CD4-positive, CD25-positive, alpha-beta regulatory T cell (primary cell): Measurements from ENCODE around the gene ELOVL2. TPM values are rescaled to one million over a fixed set of nuclear protein-coding genes. Genes with fewer than 3 reads are reported as not detected.

Experiments
- ATAC-seq, 2 donors: fragments of 150-1000 bp; cut with Tn5 transposase; one replicate each; pipeline ENCODE4 v1.10.0; 2021; ENCODE audit warnings: low read depth in 2 of 2, moderate number of reproducible peaks in 2 of 2, moderate library complexity in 1 of 2
- DNase-seq, 3 donors: peaks; one replicate each; pipeline versions ENCODE4 v3.0.0 to v3.0.0-alpha.2; 2012 to 2022; ENCODE audit warnings: mixed read lengths in 1 of 3
- H3K27ac ChIP-seq: one replicate; pipeline ENCODE4 v1.7.0; 2013; ENCODE audit warnings: mild to moderate bottlenecking, low read length; ENCODE audit not compliant: insufficient read depth, poor library complexity, severe bottlenecking
- H3K27me3 ChIP-seq: one replicate; pipeline ENCODE4 v1.7.0; 2013; ENCODE audit warnings: low read length; ENCODE audit not compliant: control insufficient read depth, insufficient read depth
- H3K36me3 ChIP-seq: one replicate; pipeline ENCODE4 v1.7.0; 2013; ENCODE audit warnings: mild to moderate bottlenecking, low read length, moderate library complexity; ENCODE audit not compliant: control insufficient read depth, insufficient read depth
- H3K4me1 ChIP-seq: 2 replicates; pipeline ENCODE4 v1.7.0; 2013; ENCODE audit warnings: mild to moderate bottlenecking, low read length; ENCODE audit not compliant: insufficient read depth, control insufficient read depth, poor library complexity, severe bottlenecking
- H3K4me3 ChIP-seq: one replicate; pipeline ENCODE4 v1.7.0; 2013; ENCODE audit warnings: low read depth, mild to moderate bottlenecking, low read length, moderate library complexity
- H3K9me3 ChIP-seq, 2 experiments: 1 replicate in 1 of 2; 2 replicates in 1 of 2; pipeline ENCODE4 v1.7.0; 2013; ENCODE audit warnings: low read length in 2 of 2, mild to moderate bottlenecking in 1 of 2, moderate library complexity in 1 of 2; ENCODE audit not compliant: control insufficient read depth in 2 of 2
- H3K27ac Mint-ChIP-seq, 3 donors: one replicate each; pipeline ENCODE4 v1.8.0; 2020 to 2022; ENCODE audit warnings: mild to moderate bottlenecking in 3 of 3, mixed read lengths in 3 of 3, moderate library complexity in 2 of 3
- H3K27me3 Mint-ChIP-seq: one replicate; pipeline ENCODE4 v1.8.0; 2022; ENCODE audit warnings: mild to moderate bottlenecking, mixed read lengths
- H3K36me3 Mint-ChIP-seq: one replicate; pipeline ENCODE4 v1.8.0; 2020; ENCODE audit warnings: mixed read lengths
- H3K4me1 Mint-ChIP-seq, 4 donors: one replicate each; pipeline ENCODE4 v1.8.0; 2020 to 2022; ENCODE audit warnings: mixed read lengths in 4 of 4, mild to moderate bottlenecking in 1 of 4
- H3K4me3 Mint-ChIP-seq, 4 donors: one replicate each; pipeline ENCODE4 v1.8.0; 2020 to 2022; ENCODE audit warnings: mild to moderate bottlenecking in 4 of 4, mixed read lengths in 4 of 4, moderate library complexity in 3 of 4
- H3K9me3 Mint-ChIP-seq, 7 donors: one replicate each; pipeline ENCODE4 v1.8.0; 2020 to 2022; ENCODE audit warnings: mixed read lengths in 7 of 7, mild to moderate bottlenecking in 3 of 7, moderate library complexity in 2 of 7
- polyA plus RNA-seq, 4 donors: library from polyadenylated mRNA; unstranded; fragments of 300-500 nt; fragmentation: Illumina TruSeq; gene quantifications; one replicate each; pipeline ENCODE4 v1.2.3, GENCODE V29; 2021
- total RNA-seq: library from RNA; stranded (reverse); gene quantifications from one replicate; pipeline ENCODE4 v1.2.3, GENCODE V29; 2022

ELOVL2 gene
- total and polyA plus RNA-seq, 5 donors from 2014 or later, result not detected

GRCh38 chr6:11055127-11055627, 11.1 kb upstream of the ELOVL2 start:
- H3K36me3 Mint-ChIP-seq, result no peaks in the 10 kb centered on the region
- H3K4me1 Mint-ChIP-seq, result no peaks in the 10 kb centered on the region
- no peak overlapping the region for H3K4me3 Mint-ChIP-seq
- ATAC-seq (no peak), DNase-seq (no peak)
- peaks cover 29% of the 10 kb centered on the region for H3K27me3 Mint-ChIP-seq
- H3K27ac Mint-ChIP-seq, result no peak overlapping the region
- Histone ChIP-seq H3K27me3 (peaks cover 9% of the 10 kb centered on the region), H3K9me3 (no peaks in the 10 kb centered on the region), H3K4me1 (no peaks in the 10 kb centered on the region), H3K36me3 (no peaks in the 10 kb centered on the region), H3K27ac (no peak overlapping the region), H3K4me3 (no peak overlapping the region)
- peaks cover 0 to 2% (median 0%) of the 10 kb centered on the region in 7 donors for H3K9me3 Mint-ChIP-seq

- Mint-ChIP-seq H3K4me3 (no peak overlapping the region), H3K36me3 (no peaks in the 10 kb centered on the region), H3K4me1 (no peaks in the 10 kb centered on the region), H3K27me3 (peaks cover 27% of the 10 kb centered on the region), H3K27ac (no peak overlapping the region), H3K9me3 (peaks cover 0 to 2% (median 0%) of the 10 kb centered on the region in 7 donors)
- ATAC-seq, result no peak
- H3K27me3 ChIP-seq, result peaks cover 9% of the 10 kb centered on the region
- H3K4me1 ChIP-seq, result no peaks in the 10 kb centered on the region
- H3K27ac ChIP-seq, result no peak overlapping the region
- H3K36me3 ChIP-seq, result no peaks in the 10 kb centered on the region
- DNase-seq, result no peak
- H3K4me3 ChIP-seq, result no peak overlapping the region
- H3K9me3 ChIP-seq, result no peaks in the 10 kb centered on the region
These were observed 10.6 kb upstream of the ELOVL2 start for GRCh38 chr6:11054722-11055121.

GRCh38 chr6:11053307-11053706, 9.2 kb upstream of the ELOVL2 start:
- Mint-ChIP-seq H3K36me3 (no peaks in the 10 kb centered on the region), H3K9me3 (peaks cover 0 to 2% (median 0%) of the 10 kb centered on the region in 7 donors), H3K4me1 (no peaks in the 10 kb centered on the region), H3K27ac (no peak overlapping the region), H3K4me3 (no peak overlapping the region), H3K27me3 (peaks cover 32% of the 10 kb centered on the region)
- ATAC-seq (no peak), DNase-seq (no peak)
- Histone ChIP-seq H3K27me3 (peaks cover 18% of the 10 kb centered on the region), H3K4me3 (no peak overlapping the region), H3K9me3 (no peaks in the 10 kb centered on the region), H3K27ac (no peak overlapping the region), H3K4me1 (no peaks in the 10 kb centered on the region), H3K36me3 (no peaks in the 10 kb centered on the region)

- no peaks in the 10 kb centered on the region for H3K4me1 Mint-ChIP-seq
- no peaks in the 10 kb centered on the region for H3K4me1 ChIP-seq
- H3K9me3 ChIP-seq, result no peaks in the 10 kb centered on the region
- H3K4me3 Mint-ChIP-seq, result no peak overlapping the region
- ATAC-seq (no peak), DNase-seq (no peak)
- H3K27ac Mint-ChIP-seq, result no peak overlapping the region
- H3K36me3 Mint-ChIP-seq, result no peaks in the 10 kb centered on the region
- no peaks in the 10 kb centered on the region for H3K36me3 ChIP-seq
- H3K27me3 ChIP-seq, result peaks cover 35% of the 10 kb centered on the region
- no peak overlapping the region for H3K27ac ChIP-seq
- peaks cover 0 to 2% (median 0%) of the 10 kb centered on the region in 7 donors for H3K9me3 Mint-ChIP-seq
- H3K27me3 Mint-ChIP-seq, result peaks cover 43% of the 10 kb centered on the region
- H3K4me3 ChIP-seq, result no peak overlapping the region
These were observed 6.6 kb upstream of the ELOVL2 start for GRCh38 chr6:11050731-11051130.

- H3K4me3 ChIP-seq, result no peak overlapping the region
These were observed 635 bp upstream of the ELOVL2 start for GRCh38 chr6:11044712-11045167.

GRCh38 chr6:11043378-11043960, 636 bp downstream of the ELOVL2 start:
- H3K27ac Mint-ChIP-seq, result no peak overlapping the region
- ATAC-seq, result no peak
- no peaks in the 10 kb centered on the region for H3K36me3 Mint-ChIP-seq
- Histone ChIP-seq H3K4me1 (peaks cover 9% of the 10 kb centered on the region), H3K4me3 (no peak overlapping the region), H3K27ac (no peak overlapping the region), H3K27me3 (peaks cover 57% of the 10 kb centered on the region), H3K9me3 (peaks cover 0 to 6% of the 10 kb centered on the region in 2 experiments), H3K36me3 (no peaks in the 10 kb centered on the region)
- H3K9me3 Mint-ChIP-seq, result peaks cover 0 to 3% (median 0%) of the 10 kb centered on the region in 7 donors
- peaks cover 76% of the 10 kb centered on the region for H3K27me3 Mint-ChIP-seq
- peak in 1 of 3 donors; percentile 4 for DNase-seq
- peak overlapping the region; percentile 42 to 76 (median 56) for H3K4me3 Mint-ChIP-seq
- H3K4me1 Mint-ChIP-seq, result peaks cover 0 to 14% (median 9%) of the 10 kb centered on the region in 4 donors

More at GRCh38 chr6:11044712-11045167, 635 bp upstream of the ELOVL2 start:
- H3K4me1 ChIP-seq, result peaks cover 9% of the 10 kb centered on the region
- H3K27me3 Mint-ChIP-seq, result peaks cover 70% of the 10 kb centered on the region
- no peaks in the 10 kb centered on the region for H3K36me3 Mint-ChIP-seq
- DNase-seq (no peak), ATAC-seq (no peak)
- H3K9me3 ChIP-seq, result peaks cover 0 to 6% of the 10 kb centered on the region in 2 experiments
- no peak overlapping the region for H3K27ac Mint-ChIP-seq
- no peaks in the 10 kb centered on the region for H3K36me3 ChIP-seq
- H3K27ac ChIP-seq, result no peak overlapping the region
- H3K27me3 ChIP-seq, result peaks cover 56% of the 10 kb centered on the region
- H3K4me3 Mint-ChIP-seq, result peak overlapping the region in 3 of 4 donors; percentile 36 to 81 (median 74)
- peaks cover 0 to 14% (median 9%) of the 10 kb centered on the region in 4 donors for H3K4me1 Mint-ChIP-seq
- peaks cover 0 to 3% (median 0%) of the 10 kb centered on the region in 7 donors for H3K9me3 Mint-ChIP-seq

GRCh38 chr6:11042750-11043377, 1.2 kb downstream of the ELOVL2 start:
- DNase-seq, result no peak
- Mint-ChIP-seq H3K9me3 (peaks cover 0 to 3% (median 0%) of the 10 kb centered on the region in 7 donors), H3K4me3 (peak overlapping the region; percentile 42 to 76 (median 56)), H3K27ac (peak overlapping the region in 1 of 3 donors; percentile 49), H3K4me1 (peaks cover 0 to 14% (median 9%) of the 10 kb centered on the region in 4 donors), H3K36me3 (no peaks in the 10 kb centered on the region), H3K27me3 (peaks cover 70% of the 10 kb centered on the region)
- H3K9me3 ChIP-seq, result peaks cover 0 to 6% of the 10 kb centered on the region in 2 experiments
- no peak overlapping the region for H3K27ac ChIP-seq
- no peak for ATAC-seq
- peaks cover 9% of the 10 kb centered on the region for H3K4me1 ChIP-seq
- H3K4me3 ChIP-seq, result no peak overlapping the region
- no peaks in the 10 kb centered on the region for H3K36me3 ChIP-seq
- peaks cover 56% of the 10 kb centered on the region for H3K27me3 ChIP-seq
